HEK293T (cell line): Measurements from ENCODE around the gene MPO.

ENCODE experiments used
- BHLHE40 ChIP-seq: fragments of 450-650 bp; IDR thresholded peaks from 2 replicates; pipeline ENCODE4 v1.6.1; 2016; ENCODE audit warnings: mild to moderate bottlenecking, moderate library complexity, borderline replicate concordance
- CTBP1 ChIP-seq: fragments of 450-650 bp; IDR thresholded peaks from 2 replicates; pipeline ENCODE4 v1.6.1; 2016; ENCODE audit warnings: borderline replicate concordance
- ELF4 ChIP-seq: fragments of 450-650 bp; IDR thresholded peaks from 2 replicates; pipeline ENCODE4 v1.6.1; 2017; ENCODE audit warnings: antibody characterized with exemption
- FOXA1 ChIP-seq: fragments of 450-650 bp; IDR thresholded peaks from 2 replicates; pipeline ENCODE4 v1.6.1; 2016; ENCODE audit warnings: mild to moderate bottlenecking
- FOXK2 ChIP-seq: fragments of 450-650 bp; IDR thresholded peaks from 2 replicates; pipeline ENCODE4 v1.6.1; 2016; ENCODE audit warnings: mild to moderate bottlenecking
- FOXM1 ChIP-seq: fragments of 450-650 bp; IDR thresholded peaks from 2 replicates; pipeline ENCODE4 v1.6.1; 2017; ENCODE audit warnings: mild to moderate bottlenecking, borderline replicate concordance
- HDGF ChIP-seq: fragments of 450-650 bp; IDR thresholded peaks from 2 replicates; pipeline ENCODE4 v1.6.1; 2017; ENCODE audit warnings: antibody characterized with exemption, borderline replicate concordance
- LEF1 ChIP-seq: fragments of 450-650 bp; IDR thresholded peaks from 2 replicates; pipeline ENCODE4 v1.6.1; 2017; ENCODE audit warnings: mild to moderate bottlenecking, borderline replicate concordance
- NFRKB ChIP-seq: fragments of 450-650 bp; IDR thresholded peaks from 2 replicates; pipeline ENCODE4 v1.6.1; 2016; ENCODE audit warnings: mild to moderate bottlenecking, moderate library complexity
- SP1 ChIP-seq: fragments of 450-650 bp; IDR thresholded peaks from 2 replicates; pipeline ENCODE4 v1.6.1; 2017
- SUZ12 ChIP-seq: fragments of 450-650 bp; IDR thresholded peaks from 2 replicates; pipeline ENCODE4 v1.6.1; 2016; ENCODE audit warnings: mild to moderate bottlenecking
- TARDBP ChIP-seq: fragments of 450-650 bp; IDR thresholded peaks from 2 replicates; pipeline ENCODE4 v1.6.1; 2016
- ZNF384 ChIP-seq: fragments of 450-650 bp; IDR thresholded peaks from 2 replicates; pipeline ENCODE4 v1.6.1; 2016

DNA sequence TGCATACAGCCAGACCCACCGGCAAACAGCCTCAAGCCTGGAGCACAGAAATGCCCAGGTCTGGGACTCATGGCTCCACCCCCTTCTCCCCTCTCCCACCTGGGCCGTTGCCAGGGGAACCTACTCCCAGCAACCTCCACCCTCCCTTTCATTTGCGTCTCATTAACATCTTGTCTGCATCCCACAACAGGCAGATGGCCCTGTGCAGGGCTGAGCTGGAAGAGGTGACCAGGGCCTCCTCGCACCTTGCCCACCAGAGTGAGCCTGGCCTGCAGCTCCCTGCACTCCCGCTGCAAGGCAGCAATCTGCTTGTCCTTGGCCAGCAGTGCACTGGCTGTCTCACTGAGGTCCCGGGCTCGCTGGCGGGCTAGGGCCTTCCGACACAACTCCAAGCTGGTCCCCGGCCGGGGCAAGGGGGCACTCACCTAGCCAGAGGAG is 44.6 kb upstream of the MPO start:
- TF ChIP-seq TARDBP: no peak
- no peak for TF ChIP-seq SUZ12
- no peak for TF ChIP-seq HDGF
- TF ChIP-seq BHLHE40: no peak
- TF ChIP-seq ZNF384: no peak
- no peak for TF ChIP-seq ELF4
- no peak for TF ChIP-seq LEF1
- no peak for TF ChIP-seq SP1
- TF ChIP-seq NFRKB: no peak
- TF ChIP-seq FOXM1: no peak
- TF ChIP-seq FOXA1: no peak
- TF ChIP-seq CTBP1: no peak
- TF ChIP-seq FOXK2: no peak
